Kidney (tissue), 14 donors: ENCODE measurements around the gene GATAD2B. TPM values are rescaled to one million over a fixed set of nuclear protein-coding genes. Genes with fewer than 3 reads are reported as not detected.
A peak's percentile ranks its signal among the peaks of the same experiment; 100 is the strongest.

Experiments
- DNase-seq, 5 donors: peaks; one replicate each; pipeline ENCODE4 v3.0.0-alpha.2; 2013 to 2020
- FAIRE-seq: peaks from 2 replicates; lab custom pipeline; 2012; peaks lifted over from hg19 to GRCh38; lab: Jason Lieb, UNC
- H3K27ac ChIP-seq, 2 donors: one replicate each; pipeline ENCODE4 v1.7.0; 2013; ENCODE audit warnings: low read depth in 2 of 2, low read length in 2 of 2, inconsistent platforms in 1 of 2
- H3K27me3 ChIP-seq: one replicate; pipeline ENCODE4 v1.7.1; 2013; ENCODE audit warnings: low read length, inconsistent platforms; ENCODE audit not compliant: control insufficient read depth, insufficient read depth
- H3K36me3 ChIP-seq, 3 donors: one replicate each; pipeline versions ENCODE4 v1.7.0 to v1.7.1; 2013; ENCODE audit warnings: low read length in 3 of 3, control low read depth in 1 of 3, inconsistent platforms in 1 of 3; ENCODE audit not compliant: insufficient read depth in 3 of 3, control insufficient read depth in 2 of 3
- H3K4me1 ChIP-seq, 3 donors: one replicate each; pipeline versions ENCODE4 v1.7.0 to v1.7.1; 2013; ENCODE audit warnings: low read length in 3 of 3, inconsistent platforms in 1 of 3, low read depth in 1 of 3; ENCODE audit not compliant: control insufficient read depth in 2 of 3, insufficient read depth in 2 of 3
- H3K4me3 ChIP-seq, 3 donors: one replicate each; pipeline versions ENCODE4 v1.7.0 to v1.8.1; 2013; ENCODE audit warnings: low read length in 3 of 3, control low read depth in 1 of 3, inconsistent platforms in 1 of 3
- H3K9ac ChIP-seq, 3 donors: one replicate each; pipeline versions ENCODE4 v1.7.0 to v1.7.1; 2013; ENCODE audit warnings: low read length in 3 of 3, control low read depth in 1 of 3, inconsistent platforms in 1 of 3
- H3K9me3 ChIP-seq, 3 donors: one replicate each; pipeline versions ENCODE4 v1.7.0 to v1.7.1; 2013; ENCODE audit warnings: low read length in 3 of 3, control low read depth in 1 of 3, inconsistent platforms in 1 of 3; ENCODE audit not compliant: control insufficient read depth in 2 of 3, insufficient read depth in 1 of 3
- intact Hi-C: fragments of 100-400 bp; cut with DNase I; formaldehyde crosslinking; loops from one replicate; pipeline ENCODE4 v1.11.1; 2022
- polyA plus RNA-seq: library from polyadenylated mRNA; stranded (reverse); fragments of 350-450 nt; fragmentation: Illumina TruSeq; extraction: RNeasy Lipid Tissue Mini Kit (QIAGEN cat#74804); gene quantifications from one replicate; pipeline ENCODE4 v1.2.3, GENCODE V29; 2014; ENCODE audit warnings: low read depth, low replicate concordance; ENCODE audit not compliant: insufficient read depth
- total RNA-seq: library from RNA; stranded (reverse); fragmentation: NEBNext Ultra II Directional; extraction: Animal tissue kit (Norgen Biotek cat#: 25700); gene quantifications from one replicate; pipeline ENCODE4 v1.2.1, GENCODE V29; 2021
- TF ChIP-seq, protein P1 (sequence below): IDR thresholded peaks from 3 replicates; pipeline ENCODE4 v1.5.1; 2012; ENCODE audit warnings: mild to moderate bottlenecking, moderate library complexity, borderline replicate concordance; ENCODE audit not compliant: insufficient read depth; ENCODE audit errors: extremely low read depth
- donor health status: control.
- donor health status: control.
- donor health status: control.
- donor health status: control.
- donor health status: control.
- donor health status: DM: yes; HTN: yes; CAD: no.
- donor health status: Normal renal cell carcinoma (clear cell type).

GATAD2B gene
- total and polyA plus RNA-seq, 2 donors from 2014 or later, result 3.6 to 49.0 TPM

DNA sequence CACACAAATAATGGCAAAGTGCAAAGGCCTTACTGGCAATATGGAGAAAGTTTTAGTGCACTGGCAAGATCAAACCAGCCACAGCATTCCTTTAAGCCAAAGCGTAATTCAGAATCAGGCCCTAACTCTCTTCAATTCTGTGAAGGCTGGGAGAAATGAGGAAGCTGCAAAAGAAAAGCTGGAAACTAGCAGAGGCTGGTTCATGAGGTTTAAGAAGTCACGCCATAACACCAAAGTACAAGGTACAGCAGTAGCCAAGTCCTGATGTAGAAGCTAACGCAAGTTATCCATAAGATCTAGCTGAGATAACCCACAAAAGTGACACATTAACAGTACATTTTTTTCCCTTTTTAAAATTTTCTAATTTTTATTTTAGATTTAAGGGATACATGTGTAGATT is 90.5 kb downstream of the GATAD2B start:
- intact Hi-C loops, result no loop called here
- Histone ChIP-seq H3K9ac (no peak overlapping the region), H3K9me3 (no peaks in the 10 kb centered on the region), H3K4me1 (no peaks in the 10 kb centered on the region), H3K27me3 (no peaks in the 10 kb centered on the region), H3K4me3 (no peak overlapping the region), H3K27ac (no peak overlapping the region), H3K36me3 (peaks cover 3 to 8% (median 6%) of the 10 kb centered on the region in 3 donors)
- FAIRE-seq (no peak), DNase-seq (peak in 1 of 5 donors; percentile 11)
- TF ChIP-seq, protein P1, sequence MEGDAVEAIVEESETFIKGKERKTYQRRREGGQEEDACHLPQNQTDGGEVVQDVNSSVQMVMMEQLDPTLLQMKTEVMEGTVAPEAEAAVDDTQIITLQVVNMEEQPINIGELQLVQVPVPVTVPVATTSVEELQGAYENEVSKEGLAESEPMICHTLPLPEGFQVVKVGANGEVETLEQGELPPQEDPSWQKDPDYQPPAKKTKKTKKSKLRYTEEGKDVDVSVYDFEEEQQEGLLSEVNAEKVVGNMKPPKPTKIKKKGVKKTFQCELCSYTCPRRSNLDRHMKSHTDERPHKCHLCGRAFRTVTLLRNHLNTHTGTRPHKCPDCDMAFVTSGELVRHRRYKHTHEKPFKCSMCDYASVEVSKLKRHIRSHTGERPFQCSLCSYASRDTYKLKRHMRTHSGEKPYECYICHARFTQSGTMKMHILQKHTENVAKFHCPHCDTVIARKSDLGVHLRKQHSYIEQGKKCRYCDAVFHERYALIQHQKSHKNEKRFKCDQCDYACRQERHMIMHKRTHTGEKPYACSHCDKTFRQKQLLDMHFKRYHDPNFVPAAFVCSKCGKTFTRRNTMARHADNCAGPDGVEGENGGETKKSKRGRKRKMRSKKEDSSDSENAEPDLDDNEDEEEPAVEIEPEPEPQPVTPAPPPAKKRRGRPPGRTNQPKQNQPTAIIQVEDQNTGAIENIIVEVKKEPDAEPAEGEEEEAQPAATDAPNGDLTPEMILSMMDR, result no peak

DNA sequence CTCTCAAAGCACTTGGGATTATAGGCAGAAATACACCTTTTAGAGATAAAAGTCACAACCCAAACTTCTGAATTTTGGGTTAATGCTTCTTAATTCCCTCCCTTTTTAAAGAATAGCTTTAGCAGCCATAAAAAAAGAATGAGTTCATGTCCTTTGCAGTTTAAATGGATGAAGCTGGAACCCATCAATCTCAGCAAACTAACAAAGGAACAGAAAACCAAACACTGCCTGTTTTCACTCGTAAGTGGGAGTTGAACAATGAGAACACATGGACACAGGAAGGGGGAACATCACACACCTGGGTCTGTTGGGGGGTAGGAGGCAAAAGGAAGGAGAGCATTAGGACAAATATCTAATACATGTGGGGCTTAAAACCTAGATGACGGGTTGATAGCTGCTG is 91.7 kb downstream of the GATAD2B start:
- H3K27me3 ChIP-seq, result no peaks in the 10 kb centered on the region
- DNase-seq (peak in 2 of 5 donors; percentile 37 to 73), FAIRE-seq (no peak)
- H3K9me3 ChIP-seq, result no peaks in the 10 kb centered on the region
- intact Hi-C loops, result no loop called here
- H3K4me3 ChIP-seq, result no peak overlapping the region
- no peak overlapping the region for H3K9ac ChIP-seq
- H3K27ac ChIP-seq, result no peak overlapping the region
- H3K4me1 ChIP-seq, result no peaks in the 10 kb centered on the region
- H3K36me3 ChIP-seq, result peaks cover 7 to 12% (median 10%) of the 10 kb centered on the region in 3 donors
- TF ChIP-seq, protein P1, result no peak

DNA sequence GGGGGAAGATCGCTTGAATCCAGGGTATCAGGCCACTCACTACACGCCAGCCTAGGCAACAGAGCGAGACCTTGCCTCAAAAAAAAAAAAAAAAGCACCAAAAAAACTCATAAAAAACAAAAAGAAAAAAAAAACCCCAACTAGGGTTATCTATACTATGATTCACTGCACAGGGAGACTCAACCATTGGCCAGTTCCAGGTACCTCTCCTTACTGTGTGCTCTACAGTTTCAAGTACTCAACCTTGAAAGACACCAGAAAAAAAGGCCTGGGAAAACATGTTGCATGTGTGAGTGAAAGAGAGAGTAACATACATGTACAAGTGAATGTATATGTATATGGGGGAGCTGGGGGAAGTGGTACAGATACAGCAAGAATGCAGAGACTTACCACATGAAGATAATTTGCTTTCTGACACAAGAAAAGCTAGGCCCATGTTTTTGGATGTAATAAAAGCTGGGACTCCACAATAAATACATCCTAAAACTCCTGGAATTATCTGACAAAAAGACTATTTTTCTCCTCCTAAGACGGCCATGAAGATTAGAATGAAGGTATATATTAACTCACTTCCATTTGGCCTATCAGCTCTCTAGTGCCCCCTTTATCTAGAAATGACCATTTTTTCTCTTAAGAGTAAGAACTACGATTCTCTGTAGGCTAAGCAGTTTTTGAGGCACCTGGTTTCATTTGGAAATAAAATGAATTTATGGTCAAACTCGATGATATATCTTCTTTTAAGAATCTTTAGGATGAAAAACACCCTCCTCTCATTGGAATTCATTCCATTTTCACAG is 95.4 kb downstream of the GATAD2B start:
- Histone ChIP-seq H3K36me3 (peaks cover 7 to 12% (median 10%) of the 10 kb centered on the region in 3 donors), H3K4me1 (no peaks in the 10 kb centered on the region), H3K9me3 (no peaks in the 10 kb centered on the region), H3K9ac (no peak overlapping the region), H3K27ac (no peak overlapping the region), H3K27me3 (no peaks in the 10 kb centered on the region), H3K4me3 (no peak overlapping the region)
- FAIRE-seq, result no peak
- DNase-seq, result no peak
- TF ChIP-seq, protein P1, result no peak
- intact Hi-C loops, result loop anchor here (10.0 kb wide), 1 partner anchor 47 kb away; no protein-coding TSS in a partner anchor
